ENCODE measurements around the gene ZNF467. TPM values are rescaled to one million over a fixed set of nuclear protein-coding genes. Genes with fewer than 3 reads are reported as not detected.

Gene ZNF467
- polyA plus RNA-seq, 4 donors = 0.67 to 5.6 (median 3.9) TPM

DNA sequence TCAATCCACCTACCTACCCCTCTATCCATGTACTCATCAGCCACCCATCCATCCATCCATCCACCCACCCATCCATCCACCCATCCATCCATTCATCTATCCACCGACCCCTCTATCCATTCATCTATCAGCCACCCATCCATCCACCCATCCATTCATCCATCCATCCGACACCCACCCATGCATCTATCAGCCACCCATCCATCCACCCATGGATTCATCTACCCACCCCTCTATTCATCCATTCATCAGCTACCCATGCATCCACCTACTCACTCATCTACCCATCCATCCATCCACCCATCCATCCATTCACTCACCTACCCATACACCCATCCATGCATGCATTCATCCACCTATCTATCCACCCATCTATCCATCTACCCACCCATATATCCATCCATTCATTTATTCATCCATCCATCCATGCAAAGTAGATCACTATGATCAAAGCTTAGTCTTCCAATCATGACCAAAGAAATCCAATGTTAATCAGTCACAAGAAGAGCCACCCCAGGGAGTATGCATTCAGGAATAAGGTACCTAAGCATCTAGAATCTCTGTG is 27.7 kb upstream of the ZNF467 start:
- H3K4me1 ChIP-seq (ENCODE audit: control insufficient read depth in 3 of 3, insufficient read depth in 2 of 3, low read depth in 1 of 3, low read length in 2 of 3) = no peaks in the 10 kb centered on the region
- no peak overlapping the region for H3K4me3 ChIP-seq (ENCODE audit: low read depth in 1 of 3, low read length in 3 of 3)
- H3K27me3 ChIP-seq (ENCODE audit: control insufficient read depth in 3 of 3, insufficient read depth in 3 of 3, low read length in 3 of 3) = peaks cover 0 to 4% (median 0%) of the 10 kb centered on the region in 3 donors
- WGBS, 3 donors = 93 to 96% (median 96%) methylated on average over 2 of the region's 2 CpGs
- no peak for DNase-seq
- FAIRE-seq = no peak
- no peaks in the 10 kb centered on the region for H3K9me3 ChIP-seq (ENCODE audit: control insufficient read depth in 2 of 2, insufficient read depth in 1 of 2, low read depth in 1 of 2, low read length in 1 of 2)
- H3K27ac ChIP-seq (ENCODE audit: low read depth in 1 of 3, low read length in 2 of 3) = no peak overlapping the region
- no peaks in the 10 kb centered on the region for H3K36me3 ChIP-seq (ENCODE audit: control insufficient read depth in 3 of 3, insufficient read depth in 2 of 3, low read depth in 1 of 3, low read length in 3 of 3)

DNA sequence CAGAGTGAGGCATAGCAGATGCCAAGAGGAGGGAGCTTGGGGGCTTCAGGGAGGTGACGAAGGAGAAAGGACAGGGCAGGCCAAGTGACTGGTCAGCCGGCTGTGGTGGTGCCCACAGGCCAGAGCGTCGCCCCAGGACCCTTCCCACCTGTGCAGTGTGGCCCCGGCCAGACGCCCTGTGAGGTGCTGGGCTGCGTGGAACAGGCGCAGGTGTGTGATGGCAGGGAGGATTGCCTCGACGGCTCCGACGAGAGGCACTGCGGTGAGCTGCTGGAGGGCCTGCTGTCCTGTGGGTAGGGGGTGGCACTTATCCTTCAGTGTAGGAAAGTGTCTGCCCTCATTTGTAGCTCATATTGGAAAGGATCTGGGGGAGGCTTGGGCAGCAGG is 26.8 kb upstream of the ZNF467 start:
- DNase-seq (no peak), FAIRE-seq (no peak)
- H3K9me3 ChIP-seq (ENCODE audit: control insufficient read depth in 2 of 2, insufficient read depth in 1 of 2, low read depth in 1 of 2, low read length in 1 of 2) = no peaks in the 10 kb centered on the region
- 89 to 91% (median 90%) methylated on average over 13 of the region's 13 CpGs for WGBS, 3 donors
- no peak overlapping the region for H3K4me3 ChIP-seq (ENCODE audit: low read depth in 1 of 3, low read length in 3 of 3)
- H3K27me3 ChIP-seq (ENCODE audit: control insufficient read depth in 3 of 3, insufficient read depth in 3 of 3, low read length in 3 of 3) = peaks cover 0 to 4% (median 0%) of the 10 kb centered on the region in 3 donors
- H3K36me3 ChIP-seq (ENCODE audit: control insufficient read depth in 3 of 3, insufficient read depth in 2 of 3, low read depth in 1 of 3, low read length in 3 of 3) = no peaks in the 10 kb centered on the region
- H3K27ac ChIP-seq (ENCODE audit: low read depth in 1 of 3, low read length in 2 of 3) = no peak overlapping the region
- H3K4me1 ChIP-seq (ENCODE audit: control insufficient read depth in 3 of 3, insufficient read depth in 2 of 3, low read depth in 1 of 3, low read length in 2 of 3) = no peaks in the 10 kb centered on the region

DNA sequence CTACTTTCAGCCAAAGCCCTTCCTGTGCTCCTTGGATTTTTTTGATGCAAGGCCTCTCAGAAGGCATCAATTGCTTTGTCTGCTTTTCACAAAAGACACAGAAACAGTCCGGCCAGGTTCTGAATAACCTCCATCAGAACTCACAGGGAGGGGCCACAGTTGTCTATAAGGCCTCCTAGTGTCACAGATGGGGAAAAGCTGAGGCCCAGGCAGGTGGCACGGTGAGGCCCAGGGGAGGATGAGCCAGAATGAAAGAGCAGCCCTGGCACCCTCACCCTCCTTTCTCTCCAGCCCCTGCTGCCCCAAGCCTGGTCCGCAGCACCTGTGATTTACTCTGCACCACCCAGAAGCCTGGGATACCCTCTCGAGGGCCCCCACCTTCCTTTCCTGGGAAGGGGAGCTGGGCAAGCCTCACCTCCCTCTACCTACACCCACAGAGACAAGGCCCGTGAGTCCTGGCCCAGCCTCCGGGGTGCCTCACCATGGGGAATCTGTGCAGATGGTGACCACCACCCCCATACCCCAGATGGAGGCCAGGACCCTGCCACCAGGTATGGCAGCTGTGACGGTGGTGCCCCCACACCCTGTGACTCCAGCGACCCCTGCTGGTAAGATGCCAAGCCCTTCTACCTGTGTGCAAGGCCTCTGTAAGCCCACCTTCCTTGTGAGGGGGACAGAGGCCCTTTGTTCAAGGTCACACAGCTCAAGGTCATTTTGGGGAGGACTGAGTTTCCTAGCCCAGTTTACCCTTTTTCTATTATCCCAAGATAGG is 26.2 kb upstream of the ZNF467 start:
- no peaks in the 10 kb centered on the region for H3K36me3 ChIP-seq (ENCODE audit: control insufficient read depth in 3 of 3, insufficient read depth in 2 of 3, low read depth in 1 of 3, low read length in 3 of 3)
- WGBS, 3 donors = 51 to 61% (median 54%) methylated on average over 8 of the region's 8 CpGs
- H3K27ac ChIP-seq (ENCODE audit: low read depth in 1 of 3, low read length in 2 of 3) = no peak overlapping the region
- H3K9me3 ChIP-seq (ENCODE audit: control insufficient read depth in 2 of 2, insufficient read depth in 1 of 2, low read depth in 1 of 2, low read length in 1 of 2) = no peaks in the 10 kb centered on the region
- no peaks in the 10 kb centered on the region for H3K4me1 ChIP-seq (ENCODE audit: control insufficient read depth in 3 of 3, insufficient read depth in 2 of 3, low read depth in 1 of 3, low read length in 2 of 3)
- H3K27me3 ChIP-seq (ENCODE audit: control insufficient read depth in 3 of 3, insufficient read depth in 3 of 3, low read length in 3 of 3) = peaks cover 0 to 4% (median 0%) of the 10 kb centered on the region in 3 donors
- no peak overlapping the region for H3K4me3 ChIP-seq (ENCODE audit: low read depth in 1 of 3, low read length in 3 of 3)
- FAIRE-seq (no peak), DNase-seq (peak; percentile 17 to 25)

DNA sequence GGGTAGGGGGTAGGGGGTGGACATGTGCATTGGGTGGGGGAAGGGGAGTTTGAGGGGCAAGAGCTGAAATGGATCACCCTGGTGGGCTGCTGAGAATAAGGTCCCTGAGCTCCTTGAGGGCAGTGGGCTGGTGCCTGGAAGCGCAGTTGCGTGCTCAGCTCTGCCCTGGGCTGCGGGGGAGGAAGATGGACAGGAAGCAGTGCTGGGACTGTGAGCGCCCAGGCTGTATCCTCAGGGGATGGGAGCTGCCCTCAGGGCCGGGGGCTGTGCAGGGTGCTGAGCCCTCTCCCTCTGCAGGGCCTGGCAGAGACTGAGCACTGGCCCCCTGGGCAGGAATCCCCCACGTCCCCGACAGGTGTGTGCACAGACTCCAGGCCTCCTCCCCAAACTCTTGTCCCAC is 24.4 kb upstream of the ZNF467 start:
- H3K36me3 ChIP-seq (ENCODE audit: control insufficient read depth in 3 of 3, insufficient read depth in 2 of 3, low read depth in 1 of 3, low read length in 3 of 3) = no peaks in the 10 kb centered on the region
- no peak overlapping the region for H3K4me3 ChIP-seq (ENCODE audit: low read depth in 1 of 3, low read length in 3 of 3)
- H3K4me1 ChIP-seq (ENCODE audit: control insufficient read depth in 3 of 3, insufficient read depth in 2 of 3, low read depth in 1 of 3, low read length in 2 of 3) = no peaks in the 10 kb centered on the region
- no peak for DNase-seq
- no peak overlapping the region for H3K27ac ChIP-seq (ENCODE audit: low read depth in 1 of 3, low read length in 2 of 3)
- H3K9me3 ChIP-seq (ENCODE audit: control insufficient read depth in 2 of 2, insufficient read depth in 1 of 2, low read depth in 1 of 2, low read length in 1 of 2) = no peaks in the 10 kb centered on the region
- 86 to 87% (median 86%) methylated on average over 7 of the region's 7 CpGs for WGBS, 3 donors
- H3K27me3 ChIP-seq (ENCODE audit: control insufficient read depth in 3 of 3, insufficient read depth in 3 of 3, low read length in 3 of 3) = peaks cover 0 to 8% (median 0%) of the 10 kb centered on the region in 3 donors
- FAIRE-seq = no peak

DNA sequence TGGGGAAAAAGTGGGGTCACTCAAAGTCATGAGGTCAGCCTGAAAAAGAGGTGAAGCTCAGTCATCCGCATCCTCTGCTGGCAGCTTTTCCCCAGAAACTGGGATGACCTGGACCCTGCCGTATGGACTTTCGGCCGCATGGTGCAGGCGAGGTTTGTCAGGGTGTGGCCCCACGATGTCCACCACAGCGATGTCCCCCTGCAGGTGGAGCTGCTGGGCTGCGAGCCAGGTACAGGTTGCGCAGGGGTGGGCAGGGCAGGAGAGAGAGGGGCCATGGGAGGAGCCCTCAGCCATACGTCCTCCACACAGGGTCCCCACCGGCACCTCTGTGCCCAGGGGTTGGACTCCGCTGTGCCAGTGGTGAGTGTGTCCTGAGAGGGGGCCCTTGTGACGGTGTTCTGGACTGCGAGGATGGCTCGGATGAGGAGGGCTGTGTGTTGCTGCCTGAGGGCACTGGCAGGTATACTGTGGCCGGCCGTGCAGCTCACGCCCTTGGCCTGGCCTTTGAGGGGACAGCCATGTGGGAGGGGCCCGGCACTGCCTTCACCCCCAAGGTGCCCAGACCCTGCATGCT is 23.0 kb upstream of the ZNF467 start:
- DNase-seq (no peak), FAIRE-seq (no peak)
- Histone ChIP-seq H3K27ac (ENCODE audit: low read depth in 1 of 3, low read length in 2 of 3) (no peak overlapping the region), H3K4me3 (ENCODE audit: low read depth in 1 of 3, low read length in 3 of 3) (no peak overlapping the region), H3K9me3 (ENCODE audit: control insufficient read depth in 2 of 2, insufficient read depth in 1 of 2, low read depth in 1 of 2, low read length in 1 of 2) (no peaks in the 10 kb centered on the region), H3K27me3 (ENCODE audit: control insufficient read depth in 3 of 3, insufficient read depth in 3 of 3, low read length in 3 of 3) (peaks cover 0 to 6% (median 0%) of the 10 kb centered on the region in 3 donors), H3K4me1 (ENCODE audit: control insufficient read depth in 3 of 3, insufficient read depth in 2 of 3, low read depth in 1 of 3, low read length in 2 of 3) (no peaks in the 10 kb centered on the region), H3K36me3 (ENCODE audit: control insufficient read depth in 3 of 3, insufficient read depth in 2 of 3, low read depth in 1 of 3, low read length in 3 of 3) (no peaks in the 10 kb centered on the region)
- 63 to 88% (median 78%) methylated on average over 19 of the region's 19 CpGs for WGBS, 3 donors

DNA sequence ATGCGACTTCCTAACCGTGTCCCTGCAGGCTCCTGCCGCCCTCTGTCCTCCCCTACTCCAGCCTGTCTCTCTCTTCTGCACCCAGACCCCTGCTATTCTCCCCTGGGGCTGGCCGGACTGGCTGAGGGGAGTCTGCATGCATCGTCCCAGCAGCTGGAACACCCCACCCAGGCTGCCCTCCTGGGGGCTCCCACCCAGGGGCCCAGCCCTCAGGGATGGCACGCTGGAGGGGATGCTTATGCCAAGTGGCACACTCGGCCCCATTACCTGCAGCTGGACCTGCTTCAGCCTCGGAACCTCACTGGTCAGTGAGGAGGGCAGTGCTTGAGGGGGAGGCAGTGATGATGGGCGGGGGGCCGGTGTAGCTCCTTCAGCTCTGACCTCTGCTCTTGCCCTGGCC is 21.7 kb upstream of the ZNF467 start:
- 64 to 82% (median 75%) methylated on average over 10 of the region's 10 CpGs for WGBS, 3 donors
- FAIRE-seq (no peak), DNase-seq (no peak)
- peaks cover 0 to 14% (median 9%) of the 10 kb centered on the region in 3 donors for H3K27me3 ChIP-seq (ENCODE audit: control insufficient read depth in 3 of 3, insufficient read depth in 3 of 3, low read length in 3 of 3)
- no peaks in the 10 kb centered on the region for H3K4me1 ChIP-seq (ENCODE audit: control insufficient read depth in 3 of 3, insufficient read depth in 2 of 3, low read depth in 1 of 3, low read length in 2 of 3)
- no peaks in the 10 kb centered on the region for H3K36me3 ChIP-seq (ENCODE audit: control insufficient read depth in 3 of 3, insufficient read depth in 2 of 3, low read depth in 1 of 3, low read length in 3 of 3)
- no peaks in the 10 kb centered on the region for H3K9me3 ChIP-seq (ENCODE audit: control insufficient read depth in 2 of 2, insufficient read depth in 1 of 2, low read depth in 1 of 2, low read length in 1 of 2)
- H3K27ac ChIP-seq (ENCODE audit: low read depth in 1 of 3, low read length in 2 of 3) = no peak overlapping the region
- H3K4me3 ChIP-seq (ENCODE audit: low read depth in 1 of 3, low read length in 3 of 3) = no peak overlapping the region

DNA sequence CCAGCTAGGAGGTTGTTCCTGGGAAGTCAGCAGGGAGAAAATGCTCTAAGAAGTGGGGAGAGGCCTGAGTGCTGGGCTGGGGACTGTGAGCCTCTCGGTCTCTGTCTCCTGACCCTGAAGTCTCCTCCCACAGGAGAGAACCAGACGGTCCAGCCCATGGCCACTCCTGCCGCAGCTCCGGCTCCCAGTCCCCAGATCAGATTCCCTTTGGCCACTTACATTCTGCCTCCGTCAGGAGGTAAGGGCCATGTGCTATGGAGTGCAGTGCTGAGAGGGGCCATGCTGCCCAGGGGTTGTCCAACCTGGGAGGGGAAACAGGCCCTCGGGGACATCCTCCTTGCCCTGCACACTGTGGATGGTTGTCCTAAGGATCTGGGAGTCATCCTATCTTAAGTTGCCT is 21.3 kb upstream of the ZNF467 start:
- peaks cover 0 to 18% (median 9%) of the 10 kb centered on the region in 3 donors for H3K27me3 ChIP-seq (ENCODE audit: control insufficient read depth in 3 of 3, insufficient read depth in 3 of 3, low read length in 3 of 3)
- H3K4me1 ChIP-seq (ENCODE audit: control insufficient read depth in 3 of 3, insufficient read depth in 2 of 3, low read depth in 1 of 3, low read length in 2 of 3) = no peaks in the 10 kb centered on the region
- H3K9me3 ChIP-seq (ENCODE audit: control insufficient read depth in 2 of 2, insufficient read depth in 1 of 2, low read depth in 1 of 2, low read length in 1 of 2) = no peaks in the 10 kb centered on the region
- WGBS, 3 donors = 23 to 52% (median 30%) methylated on average over 6 of the region's 6 CpGs
- H3K27ac ChIP-seq (ENCODE audit: low read depth in 1 of 3, low read length in 2 of 3) = no peak overlapping the region
- H3K4me3 ChIP-seq (ENCODE audit: low read depth in 1 of 3, low read length in 3 of 3) = no peak overlapping the region
- no peak for FAIRE-seq
- H3K36me3 ChIP-seq (ENCODE audit: control insufficient read depth in 3 of 3, insufficient read depth in 2 of 3, low read depth in 1 of 3, low read length in 3 of 3) = no peaks in the 10 kb centered on the region
- no peak for DNase-seq

DNA sequence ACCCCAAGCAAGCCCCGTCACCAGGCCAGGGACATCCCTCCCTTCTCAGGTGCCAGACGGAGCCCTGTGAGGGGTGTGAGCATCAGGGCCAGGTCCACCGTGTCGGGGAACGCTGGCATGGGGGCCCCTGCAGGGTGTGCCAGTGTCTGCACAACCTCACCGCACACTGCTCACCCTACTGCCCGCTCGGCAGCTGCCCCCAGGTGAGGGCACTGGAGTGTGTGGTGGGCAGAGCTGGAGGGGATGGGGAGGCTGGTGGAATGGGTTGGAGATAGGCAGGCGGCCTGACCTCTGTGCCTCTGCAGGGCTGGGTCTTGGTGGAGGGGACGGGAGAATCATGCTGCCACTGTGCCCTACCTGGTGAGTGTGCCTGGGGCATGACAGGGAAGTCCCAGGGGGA is 19.9 kb upstream of the ZNF467 start:
- H3K4me3 ChIP-seq (ENCODE audit: low read depth in 1 of 3, low read length in 3 of 3) = no peak overlapping the region
- FAIRE-seq (no peak), DNase-seq (no peak)
- no peaks in the 10 kb centered on the region for H3K4me1 ChIP-seq (ENCODE audit: control insufficient read depth in 3 of 3, insufficient read depth in 2 of 3, low read depth in 1 of 3, low read length in 2 of 3)
- no peaks in the 10 kb centered on the region for H3K36me3 ChIP-seq (ENCODE audit: control insufficient read depth in 3 of 3, insufficient read depth in 2 of 3, low read depth in 1 of 3, low read length in 3 of 3)
- WGBS, 3 donors = 56 to 70% (median 58%) methylated on average over 9 to 10 of the region's 10 CpGs
- H3K27me3 ChIP-seq (ENCODE audit: control insufficient read depth in 3 of 3, insufficient read depth in 3 of 3, low read length in 3 of 3) = peaks cover 5 to 32% (median 14%) of the 10 kb centered on the region in 3 donors
- H3K27ac ChIP-seq (ENCODE audit: low read depth in 1 of 3, low read length in 2 of 3) = no peak overlapping the region
- no peaks in the 10 kb centered on the region for H3K9me3 ChIP-seq (ENCODE audit: control insufficient read depth in 2 of 2, insufficient read depth in 1 of 2, low read depth in 1 of 2, low read length in 1 of 2)

Data from small intestine (tissue), 7 donors.